HG03521 (cell line): ENCODE data around the gene FAM3A.

Experiments used
- ATAC-seq: cut with Tn5 transposase; IDR thresholded peaks from one replicate; pipeline ENCODE4 v1.9.1; 2021; ENCODE audit warnings: mild to moderate bottlenecking, moderate library complexity; ENCODE audit not compliant: unreplicated experiment

FAM3A gene

DNA sequence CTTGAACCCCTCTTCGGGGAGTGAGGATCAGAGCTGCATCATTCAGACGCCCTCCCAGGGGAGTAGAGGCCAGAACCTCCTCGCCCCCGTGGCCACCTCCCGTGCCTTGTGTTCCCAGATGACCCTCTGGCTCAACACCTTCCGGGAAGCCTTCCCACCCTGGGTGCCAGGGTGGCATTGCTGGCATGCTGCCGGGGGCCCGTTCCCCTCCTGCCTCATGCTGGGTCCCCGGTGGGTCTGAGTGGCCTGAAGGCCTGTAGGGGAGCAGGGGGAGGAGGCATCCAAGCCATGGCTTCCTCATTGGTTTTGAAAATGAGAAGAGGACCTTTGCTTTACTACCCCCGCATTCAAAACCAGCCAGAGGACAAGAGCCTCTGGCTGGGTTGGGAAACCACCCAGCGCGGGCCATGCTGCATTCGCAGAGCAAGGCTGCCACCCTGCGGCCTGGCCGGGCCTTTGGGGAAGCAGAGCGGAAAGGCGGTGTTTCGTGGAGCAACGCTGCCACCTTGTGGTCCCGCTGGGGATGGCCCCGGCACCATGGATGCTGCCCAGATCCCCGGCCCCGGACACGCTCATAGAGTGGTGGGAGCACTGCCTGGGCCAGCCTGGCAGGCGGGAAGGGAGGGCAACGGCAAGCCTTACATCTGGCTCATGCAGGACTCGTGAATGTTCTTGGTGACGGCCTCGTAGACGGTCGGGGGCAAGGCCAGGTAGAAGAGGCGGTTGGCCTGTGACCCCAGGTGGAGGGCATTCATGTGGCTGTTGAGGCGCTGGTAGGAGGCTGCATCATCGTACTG is 18.7 kb upstream of the FAM3A start:
- ATAC-seq, result peak; percentile 83

DNA sequence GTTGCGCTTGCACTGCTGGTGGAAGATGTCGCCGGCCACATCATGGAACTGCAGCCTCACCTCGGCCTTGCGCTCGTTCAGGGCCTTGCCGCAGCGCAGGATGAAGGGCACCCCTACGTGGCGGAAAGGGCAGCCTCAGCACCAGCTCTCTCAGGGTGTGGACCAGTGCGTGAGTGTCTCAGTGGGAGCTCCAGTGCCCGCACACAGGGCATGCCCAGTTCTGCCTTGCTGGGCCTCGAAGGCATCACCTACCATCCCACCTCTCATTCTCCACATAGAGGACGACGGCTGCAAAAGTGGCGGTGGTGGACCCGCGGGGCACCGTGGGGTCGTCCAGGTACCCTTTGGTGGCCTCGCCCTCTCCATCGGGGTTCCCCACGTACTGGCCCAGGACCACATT is 16.7 kb upstream of the FAM3A start:
- no peak for ATAC-seq

- ATAC-seq, result no peak
Measured at GRCh38 chrX:154531626-154532025, 15.6 kb upstream of the FAM3A start.

DNA sequence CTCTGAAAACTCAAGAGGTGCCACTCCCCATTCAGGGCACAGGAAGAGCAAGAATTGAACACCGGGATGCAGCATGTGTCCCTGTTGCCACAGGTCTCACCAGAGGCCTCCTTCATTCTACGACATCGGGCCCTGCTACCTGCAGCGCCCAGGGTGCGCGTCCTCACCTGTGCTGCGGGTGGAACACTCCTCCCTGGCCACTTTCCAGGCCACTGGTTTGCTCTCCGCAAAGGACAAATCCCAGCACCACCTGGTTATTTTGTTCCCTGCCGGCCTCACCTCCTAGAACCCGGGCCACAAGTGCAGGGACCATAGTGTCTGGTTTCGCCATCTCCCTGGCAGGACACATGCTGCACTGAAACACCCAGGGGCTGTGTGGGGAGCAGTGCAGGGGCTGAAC is 14.3 kb upstream of the FAM3A start:
- ATAC-seq, result no peak

DNA sequence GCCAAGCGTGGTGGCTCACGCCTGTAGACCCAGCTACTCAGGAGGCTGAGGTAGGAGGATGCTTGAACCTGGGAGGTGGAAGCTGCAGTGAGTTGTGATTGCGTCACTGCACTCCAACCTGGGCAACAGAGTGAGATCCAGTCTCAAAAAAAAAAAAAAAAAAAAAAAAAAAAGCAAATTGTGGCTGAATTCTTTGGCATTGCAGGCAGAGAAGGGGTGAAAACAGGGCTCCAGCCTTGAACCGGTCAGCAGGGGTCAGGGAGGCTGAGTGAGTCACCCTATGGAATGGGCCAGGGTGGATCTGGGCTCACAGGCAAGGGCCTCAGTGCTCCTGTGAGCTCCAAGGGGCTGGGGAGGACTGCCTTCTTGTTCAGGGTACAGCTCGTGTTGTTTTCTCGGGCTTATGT is 13.2 kb upstream of the FAM3A start:
- no peak for ATAC-seq

- no peak for ATAC-seq
Measured at GRCh38 chrX:154526901-154527675, 11.1 kb upstream of the FAM3A start.

DNA sequence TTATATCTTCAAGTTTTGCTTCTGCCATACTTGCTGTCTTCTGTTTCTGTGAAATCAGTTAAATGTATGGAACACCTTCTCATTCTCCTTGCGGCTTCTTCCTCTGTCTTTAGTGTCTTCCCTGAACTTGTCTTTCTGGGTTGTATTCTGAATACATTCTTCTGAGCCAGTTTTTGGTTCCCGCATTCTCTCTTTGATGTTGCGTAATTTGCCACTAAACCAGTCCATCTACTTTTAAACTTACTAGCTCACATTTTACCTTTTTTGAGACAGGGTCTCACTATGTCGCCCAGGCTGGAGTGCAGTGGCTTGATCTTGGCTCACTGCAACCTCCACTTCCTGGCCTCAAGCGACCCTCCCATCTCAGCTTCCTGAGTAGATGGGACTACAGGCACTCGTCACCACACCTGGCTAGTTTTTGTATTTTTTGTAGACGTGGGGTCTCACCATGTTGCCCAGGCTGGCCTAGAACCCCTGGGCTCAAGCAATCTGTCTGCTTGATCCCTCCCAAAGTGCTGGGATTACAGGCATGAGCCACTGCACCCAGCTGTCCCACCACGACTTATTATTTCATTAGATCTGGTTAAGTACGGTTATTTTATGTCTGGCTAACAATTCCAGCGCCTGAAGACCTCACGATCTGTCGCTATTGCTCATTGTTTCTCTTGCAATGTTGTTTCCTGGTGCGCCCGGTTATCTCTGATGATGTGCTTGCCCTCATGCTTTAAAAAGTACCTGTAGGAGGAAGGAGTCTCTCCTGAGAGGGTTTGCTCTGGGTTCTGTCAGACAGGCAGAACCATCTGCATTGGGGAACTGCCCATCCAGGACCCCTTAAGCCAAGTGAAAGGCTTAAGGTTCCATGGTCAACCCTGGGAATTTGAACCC is 9.8 kb upstream of the FAM3A start:
- ATAC-seq, result no peak

- ATAC-seq, result no peak
Measured at GRCh38 chrX:154519389-154519788, 3.4 kb upstream of the FAM3A start.

- ATAC-seq, result no peak
Measured at GRCh38 chrX:154517101-154517781, 1.2 kb upstream of the FAM3A start.

DNA sequence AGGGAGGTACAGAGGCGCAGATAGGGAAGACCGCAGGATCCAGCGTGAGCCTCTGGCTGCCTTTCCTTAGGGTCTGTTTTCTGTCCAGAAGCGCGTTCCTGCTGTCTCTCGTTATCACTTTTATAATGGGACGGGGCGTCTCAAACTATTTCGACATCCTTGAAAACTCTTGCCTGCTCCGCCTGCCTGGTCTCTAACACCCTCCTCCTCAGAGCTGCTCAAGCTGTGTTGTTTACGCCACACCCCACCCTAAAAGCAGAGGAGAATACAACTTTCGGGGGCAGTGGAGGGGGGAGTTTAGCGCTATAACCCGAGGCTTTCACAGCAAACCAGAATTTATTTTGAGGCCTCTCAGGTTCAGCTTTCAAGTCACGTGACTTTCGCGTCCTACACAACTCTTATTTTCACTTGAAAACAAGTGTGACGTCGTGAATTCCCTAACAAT is 646 bp upstream of the FAM3A start:
- ATAC-seq, result no peak

DNA sequence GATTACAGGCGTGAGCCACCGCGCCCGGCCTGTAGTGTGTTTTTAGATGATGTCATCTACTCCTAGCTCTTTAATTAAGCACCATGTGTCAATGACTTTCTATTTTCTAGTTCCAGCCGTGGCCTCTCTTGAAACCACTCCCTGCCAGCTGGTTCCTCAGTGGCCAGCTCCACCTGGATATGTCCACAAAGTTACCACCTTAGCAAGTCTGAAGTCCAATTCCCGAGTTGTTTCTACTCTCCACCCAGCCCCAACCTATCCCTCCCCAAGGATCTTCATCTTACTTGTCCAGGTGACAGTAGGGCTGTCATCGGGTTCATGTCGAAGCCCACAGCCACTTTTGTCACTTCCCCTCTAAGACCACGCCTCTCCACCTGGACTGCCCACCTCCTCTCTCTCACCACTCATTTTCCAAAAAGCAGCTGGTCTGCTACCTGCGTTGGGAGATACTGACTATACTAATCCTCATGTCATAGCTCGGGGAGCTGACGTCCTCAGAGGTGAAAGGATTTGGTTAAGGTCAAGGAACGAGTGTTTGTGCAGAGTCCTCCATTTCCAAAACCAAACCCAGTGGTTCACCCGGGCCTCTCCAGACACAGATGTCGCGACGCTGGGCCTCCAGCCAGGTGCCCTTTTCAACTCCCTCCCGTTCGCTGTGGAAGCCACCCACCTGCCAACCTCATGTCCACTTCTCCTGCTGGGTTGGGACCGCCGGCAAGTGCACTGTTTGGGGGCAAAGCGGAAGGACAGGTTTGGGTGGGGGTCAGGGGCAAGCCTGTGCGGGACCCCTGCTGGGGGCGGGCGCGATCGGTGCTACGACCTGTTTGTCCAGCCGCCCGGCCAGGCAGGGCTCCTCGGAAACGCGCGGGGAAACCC is 704 bp downstream of the FAM3A start:
- no peak for ATAC-seq

- no peak for ATAC-seq
Measured at GRCh38 chrX:154513716-154514115, 2.3 kb downstream of the FAM3A start.

GRCh38 chrX:154512879-154513553 is 3.0 kb downstream of the FAM3A start:
- ATAC-seq, result no peak

- ATAC-seq, result no peak
Measured at GRCh38 chrX:154511761-154512160, 4.3 kb downstream of the FAM3A start.

DNA sequence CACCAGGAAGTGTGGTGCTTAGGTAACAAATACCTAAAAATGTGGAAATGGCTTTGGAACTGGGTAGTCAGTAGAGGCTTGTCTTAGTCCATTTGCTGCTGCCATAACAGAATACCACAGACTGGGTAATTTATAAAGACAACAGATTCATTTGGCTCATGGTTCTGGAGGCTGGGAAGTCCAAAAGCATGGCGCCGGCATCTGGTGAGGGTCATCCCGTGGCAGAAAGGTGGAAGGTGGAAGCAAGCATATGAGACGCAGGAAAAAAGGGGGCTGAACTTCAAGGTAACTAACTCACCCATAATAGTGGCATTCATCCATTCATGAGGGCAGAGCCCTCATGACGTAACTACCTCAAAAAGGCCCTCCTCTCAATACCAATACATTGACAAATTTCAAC is 6.6 kb downstream of the FAM3A start:
- no peak for ATAC-seq

- no peak for ATAC-seq
Measured at GRCh38 chrX:154508384-154508745, 7.7 kb downstream of the FAM3A start.

GRCh38 chrX:154507673-154508383 is 8.2 kb downstream of the FAM3A start:
- ATAC-seq, result no peak

- no peak for ATAC-seq
Measured at GRCh38 chrX:154506483-154507332, 9.3 kb downstream of the FAM3A start.
